Breast epithelium (tissue), 3 donors: ENCODE results near the gene BAAT.

Experiments used
- CTCF ChIP-seq, 3 donors: fragments of 450-650 bp; IDR thresholded peaks; one replicate each; pipeline ENCODE4 v1.5.1; 2016 to 2017; ENCODE audit warnings: antibody characterized with exemption in 3 of 3, mild to moderate bottlenecking in 3 of 3, moderate library complexity in 3 of 3
- POLR2A ChIP-seq: fragments of 450-650 bp; IDR thresholded peaks from one replicate; pipeline ENCODE4 v1.6.1; 2016; ENCODE audit warnings: antibody characterized with exemption, mild to moderate bottlenecking, moderate library complexity
- POLR2AphosphoS5 ChIP-seq, 3 donors: sonication (generic); formaldehyde crosslinking; IDR thresholded peaks; one replicate each; pipeline ENCODE4 v1.6.1; 2017; ENCODE audit warnings: antibody characterized with exemption in 3 of 3

DNA sequence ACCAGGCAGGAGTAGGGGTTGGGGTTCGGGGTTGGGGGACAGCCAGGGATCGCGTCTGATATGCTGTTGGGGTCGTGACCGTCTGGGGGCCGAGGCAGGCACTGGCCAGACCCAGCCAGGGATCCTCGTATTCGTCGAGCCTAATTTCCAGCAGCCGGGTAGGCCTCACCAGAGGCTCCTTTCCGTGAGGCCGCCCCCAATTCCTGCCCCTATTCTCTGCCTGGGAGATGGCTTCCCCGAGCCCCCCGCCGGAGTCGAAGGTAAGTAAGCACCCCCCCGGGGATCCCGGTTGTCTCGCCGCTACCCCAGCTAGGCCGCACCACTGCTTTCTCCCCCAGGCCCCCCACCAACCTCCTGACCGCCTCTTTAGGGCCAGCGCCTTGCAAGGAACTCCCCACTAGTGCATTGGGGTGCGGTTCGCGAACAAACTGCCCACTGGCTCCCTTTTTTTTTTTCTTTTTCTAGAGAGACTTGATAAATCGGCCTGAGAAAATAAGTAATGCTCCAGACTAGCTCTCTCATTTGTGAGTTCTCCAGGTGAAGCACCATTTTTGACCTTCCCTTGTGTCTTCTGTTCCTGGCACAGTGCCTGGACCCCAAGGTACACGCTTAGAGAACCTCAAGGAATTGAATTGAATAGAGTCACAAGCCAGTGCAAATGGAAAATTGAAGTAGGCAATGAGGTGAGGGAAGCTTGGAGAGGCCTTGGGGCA lies 14.3 kb upstream of the BAAT start:
- TF ChIP-seq POLR2A (no peak), CTCF (IDR thresholded peaks at IDR 0.05) (no peak), POLR2AphosphoS5 (IDR thresholded peaks at IDR 0.05) (no peak)
